CD4-positive, alpha-beta T cell treated with Interleukin-1 beta for 1 hour (primary cell): ENCODE data around the gene CD209.
"Not testable (repeated sequence)": the region's sequence is repeated elsewhere in the genome, so short reads cannot be mapped to it uniquely, and the experiment has no call there.

ENCODE experiments used
- DNase-seq, 2 donors: peaks; one replicate each; pipeline ENCODE4 v3.0.0-alpha.2; 2020 to 2022

Gene CD209

GRCh38 chr19:7746903-7747884 is at the start of gene CD209:
Gene CD209 (minus strand): TSS chr19:7747534. CDS start chr19:7747511, 23 bp downstream.
- DNase-seq = no peak

GRCh38 chr19:7795555-7796161 is 48.3 kb upstream of the CD209 start:
- no peak for DNase-seq

GRCh38 chr19:7793493-7793892 is 46.2 kb upstream of the CD209 start:
- no peak for DNase-seq

GRCh38 chr19:7792701-7793100 is 45.4 kb upstream of the CD209 start:
- not testable (repeated sequence) for DNase-seq

GRCh38 chr19:7792281-7792680 is 44.9 kb upstream of the CD209 start:
- DNase-seq = no peak

GRCh38 chr19:7790416-7790815 is 43.1 kb upstream of the CD209 start:
- no peak for DNase-seq

GRCh38 chr19:7789447-7789846 is 42.1 kb upstream of the CD209 start:
- peak; percentile 41 to 62 for DNase-seq

GRCh38 chr19:7788933-7789323 is 41.6 kb upstream of the CD209 start:
- DNase-seq = no peak

GRCh38 chr19:7788178-7788932 is 41.0 kb upstream of the CD209 start:
- DNase-seq = no peak

- DNase-seq = no peak
Observed at GRCh38 chr19:7787602-7788177, 40.4 kb upstream of the CD209 start.

GRCh38 chr19:7787141-7787540 is 39.8 kb upstream of the CD209 start:
- DNase-seq = no peak

- DNase-seq = no peak
Observed at GRCh38 chr19:7784856-7785255, 37.5 kb upstream of the CD209 start.

- peak in 1 of 2 donors; percentile 38 for DNase-seq
Observed at GRCh38 chr19:7783991-7784423, 36.7 kb upstream of the CD209 start.

GRCh38 chr19:7781157-7781556 is 33.8 kb upstream of the CD209 start:
- DNase-seq = no peak

- DNase-seq = no peak
Observed at GRCh38 chr19:7779631-7780486, 32.5 kb upstream of the CD209 start.

- no peak for DNase-seq
Observed at GRCh38 chr19:7778081-7778480, 30.7 kb upstream of the CD209 start.

- DNase-seq = no peak
Observed at GRCh38 chr19:7775761-7776160, 28.4 kb upstream of the CD209 start.

- no peak for DNase-seq
Observed at GRCh38 chr19:7773841-7774240, 26.5 kb upstream of the CD209 start.

GRCh38 chr19:7772752-7773291 is 25.5 kb upstream of the CD209 start:
- DNase-seq = peak in 1 of 2 donors; percentile 39

GRCh38 chr19:7771072-7771471 is 23.7 kb upstream of the CD209 start:
- DNase-seq = no peak

- DNase-seq = no peak
Observed at GRCh38 chr19:7769171-7769570, 21.8 kb upstream of the CD209 start.

GRCh38 chr19:7767487-7767886 is 20.2 kb upstream of the CD209 start:
- DNase-seq = no peak
